ENCODE results near the gene DENND10.
"Not testable (repeated sequence)": the region's sequence is repeated elsewhere in the genome, so short reads cannot be mapped to it uniquely, and the experiment has no call there.

Gene DENND10

DNA sequence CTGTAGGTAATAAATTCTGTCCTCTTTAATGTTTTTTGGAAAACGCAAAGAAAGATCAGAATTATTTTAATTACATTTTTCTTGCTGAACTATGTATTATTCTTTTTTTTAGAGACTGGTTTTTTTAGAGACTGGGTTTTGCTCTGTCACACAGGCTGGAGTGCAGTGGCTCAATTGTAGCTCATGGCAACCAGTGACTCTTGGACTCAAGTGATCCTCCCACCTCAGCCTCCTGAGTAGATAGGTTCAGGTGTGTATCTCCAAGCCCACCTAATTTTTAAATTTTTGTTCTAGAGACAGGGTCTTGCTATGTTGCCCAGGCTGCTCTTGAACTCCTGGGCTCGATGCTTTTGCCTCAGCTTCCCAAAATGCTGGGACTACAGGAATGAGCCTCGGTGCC, 5.3 kb upstream of the DENND10 start:
- no peak for DNase-seq (ENCODE audit: low spot score)

DNA sequence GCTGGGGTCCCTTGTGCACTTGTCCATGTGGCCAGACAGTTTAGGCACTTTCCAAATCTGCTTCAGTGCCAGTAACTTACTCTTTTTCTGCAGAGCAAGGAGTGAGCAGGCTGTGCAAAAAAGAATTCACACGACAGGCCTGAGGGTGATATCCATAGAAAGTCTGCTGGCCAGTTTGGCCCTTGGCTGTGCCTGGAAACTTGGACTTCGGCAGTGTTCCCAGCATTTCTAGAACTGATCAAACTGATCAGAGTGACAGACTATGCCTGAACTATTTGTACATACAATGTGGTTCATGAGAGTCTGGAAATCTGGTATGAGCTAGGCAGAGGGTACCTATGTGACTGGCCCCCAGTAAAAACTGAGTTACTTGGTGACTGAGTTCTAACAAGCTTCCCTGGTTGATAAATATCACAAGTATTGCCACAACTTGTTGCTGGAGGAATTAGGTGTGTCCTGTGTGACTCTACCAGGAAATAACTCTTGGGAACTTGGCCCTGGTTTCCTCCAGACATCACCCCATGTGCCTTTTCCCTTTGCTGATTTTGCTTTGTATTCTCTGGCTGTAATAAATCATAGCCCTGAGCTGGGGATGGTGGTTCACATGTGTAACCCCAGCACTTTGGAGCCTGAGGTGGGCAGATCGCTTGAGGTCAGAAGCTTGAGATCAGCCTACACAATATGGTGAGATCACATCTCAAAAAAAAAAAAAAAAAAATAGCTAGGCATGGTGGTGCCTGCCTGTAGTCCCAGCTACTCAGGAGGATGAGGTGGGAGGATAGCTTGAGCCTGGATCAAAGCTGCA, 3.3 kb upstream of the DENND10 start:
- DNase-seq (ENCODE audit: low spot score), result no peak

DNA sequence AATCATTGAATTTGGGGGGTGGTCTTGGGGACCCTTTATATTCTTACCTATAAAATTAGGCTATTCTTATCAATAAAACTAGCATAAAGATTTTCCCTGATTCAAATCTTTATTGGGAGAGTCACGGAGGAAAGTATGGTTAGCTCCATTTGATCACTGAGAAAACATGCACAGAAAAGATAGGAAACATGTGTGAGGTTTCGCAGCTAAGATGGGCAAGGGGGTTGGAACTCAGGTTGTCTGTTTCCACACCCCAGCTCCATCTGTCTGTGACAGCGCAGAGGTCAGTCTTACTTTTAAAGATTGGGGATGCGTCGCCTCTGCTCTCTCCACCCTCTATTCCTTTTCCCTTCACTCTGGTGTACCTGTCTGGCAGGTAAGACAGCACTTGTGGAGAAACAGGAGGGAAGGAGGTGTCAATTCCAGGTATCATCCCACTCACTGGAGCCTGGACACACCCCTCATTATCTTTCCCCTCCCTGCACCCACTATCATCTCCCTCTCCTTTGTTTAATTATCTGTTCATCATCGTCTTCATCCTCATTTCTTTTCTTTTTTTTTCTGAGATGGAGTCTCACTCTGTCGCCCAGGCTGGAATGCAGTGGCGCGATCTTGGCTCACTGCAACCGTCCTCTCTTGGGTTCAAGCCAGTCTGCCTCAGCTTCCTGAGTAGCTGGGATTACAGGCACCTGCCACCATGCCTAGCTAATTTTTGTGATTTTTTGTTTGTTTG, 2.4 kb upstream of the DENND10 start:
- DNase-seq (ENCODE audit: low spot score), result no peak

- DNase-seq (ENCODE audit: low spot score), result peak; percentile 65
Observed at GRCh38 chr10:119103241-119103902, 541 bp upstream of the DENND10 start.

- DNase-seq (ENCODE audit: low spot score), result peak; percentile 34
Observed at GRCh38 chr10:119104654-119105015, 722 bp downstream of the DENND10 start.

DNA sequence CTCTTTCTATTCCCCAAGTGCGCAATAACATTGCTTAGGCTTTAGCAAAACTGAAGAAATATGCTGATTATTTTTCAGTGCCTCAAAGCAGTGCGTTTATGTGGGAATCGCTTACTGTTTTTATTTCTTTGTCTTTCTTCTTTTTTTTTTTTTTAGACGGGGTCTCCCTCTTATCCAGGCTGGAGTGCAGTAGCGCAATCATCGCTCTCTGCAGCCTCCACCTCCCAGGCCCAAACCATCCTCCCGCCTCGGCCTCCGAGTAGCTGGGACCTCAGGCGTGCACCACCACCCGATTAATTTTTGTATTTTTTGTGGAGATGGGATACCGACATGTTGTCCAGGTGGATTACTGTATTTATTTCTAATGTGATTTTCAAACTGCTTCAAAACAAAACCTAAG, 1.2 kb downstream of the DENND10 start:
- DNase-seq (ENCODE audit: low spot score), result no peak

DNA sequence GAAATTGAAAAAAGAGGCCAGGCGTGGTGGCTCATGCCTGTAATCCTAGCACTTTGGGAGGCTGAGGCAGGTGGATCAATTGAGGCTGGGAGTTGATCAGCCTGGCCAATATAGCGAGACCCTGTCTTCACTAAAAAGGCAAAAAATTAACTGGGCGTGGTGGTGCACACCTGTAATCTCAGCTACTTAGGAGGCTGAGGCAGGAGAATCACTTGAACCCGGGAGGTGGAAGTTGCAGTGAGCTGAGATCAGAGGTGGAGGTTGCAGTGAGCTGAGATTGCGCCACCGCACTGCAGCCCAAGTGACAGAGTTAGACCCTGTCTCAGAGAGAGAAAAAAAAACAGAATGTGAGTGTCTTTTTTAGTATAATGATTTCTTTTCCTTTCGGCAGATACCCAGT, 2.0 kb downstream of the DENND10 start:
- not testable (repeated sequence) for DNase-seq (ENCODE audit: low spot score)

GRCh38 chr10:119107106-119107505, 3.2 kb downstream of the DENND10 start:
- DNase-seq (ENCODE audit: low spot score), result not testable (repeated sequence)

DNA sequence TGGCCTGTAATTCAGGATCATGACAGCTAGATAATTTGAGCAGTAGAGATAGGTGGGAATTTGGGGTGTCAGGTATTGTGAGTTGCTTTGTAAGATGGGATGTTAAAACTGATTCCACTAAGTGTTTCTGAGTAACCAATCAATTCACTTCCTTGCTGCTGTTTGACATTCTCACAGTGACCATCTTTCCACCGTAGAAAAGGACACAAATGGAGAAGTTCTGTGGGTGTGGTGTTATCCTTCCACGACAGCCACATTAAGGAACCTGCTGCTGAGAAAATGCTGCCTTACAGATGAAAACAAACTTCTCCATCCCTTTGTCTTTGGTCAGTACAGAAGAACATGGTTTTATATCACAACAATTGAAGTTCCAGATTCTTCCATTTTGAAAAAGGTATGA, 3.9 kb downstream of the DENND10 start:
- DNase-seq (ENCODE audit: low spot score), result not testable (repeated sequence)

DNA sequence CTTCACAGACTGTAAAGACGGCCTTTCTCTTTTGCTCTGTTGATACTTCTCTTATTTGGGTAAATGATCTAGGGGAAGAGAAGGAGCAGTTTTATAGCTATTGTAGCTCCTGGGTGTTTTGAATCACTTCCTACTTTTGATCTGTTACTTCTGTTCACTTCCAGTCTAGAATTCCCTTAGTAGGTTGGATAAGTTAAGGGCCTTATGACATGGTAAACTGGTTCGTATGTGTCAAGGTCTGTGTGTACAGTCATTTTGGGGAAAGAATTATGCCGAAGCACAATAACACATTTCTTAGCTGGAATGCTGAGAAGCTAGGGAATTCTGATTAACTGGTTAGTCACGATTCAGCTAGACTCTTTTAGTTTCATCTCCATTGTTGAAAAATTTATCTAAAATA, 8.1 kb downstream of the DENND10 start:
- DNase-seq (ENCODE audit: low spot score), result no peak

GRCh38 chr10:119113751-119114732, 10.1 kb downstream of the DENND10 start:
- no peak for DNase-seq (ENCODE audit: low spot score)

GRCh38 chr10:119115926-119116325, 12.0 kb downstream of the DENND10 start:
- no peak for DNase-seq (ENCODE audit: low spot score)

DNA sequence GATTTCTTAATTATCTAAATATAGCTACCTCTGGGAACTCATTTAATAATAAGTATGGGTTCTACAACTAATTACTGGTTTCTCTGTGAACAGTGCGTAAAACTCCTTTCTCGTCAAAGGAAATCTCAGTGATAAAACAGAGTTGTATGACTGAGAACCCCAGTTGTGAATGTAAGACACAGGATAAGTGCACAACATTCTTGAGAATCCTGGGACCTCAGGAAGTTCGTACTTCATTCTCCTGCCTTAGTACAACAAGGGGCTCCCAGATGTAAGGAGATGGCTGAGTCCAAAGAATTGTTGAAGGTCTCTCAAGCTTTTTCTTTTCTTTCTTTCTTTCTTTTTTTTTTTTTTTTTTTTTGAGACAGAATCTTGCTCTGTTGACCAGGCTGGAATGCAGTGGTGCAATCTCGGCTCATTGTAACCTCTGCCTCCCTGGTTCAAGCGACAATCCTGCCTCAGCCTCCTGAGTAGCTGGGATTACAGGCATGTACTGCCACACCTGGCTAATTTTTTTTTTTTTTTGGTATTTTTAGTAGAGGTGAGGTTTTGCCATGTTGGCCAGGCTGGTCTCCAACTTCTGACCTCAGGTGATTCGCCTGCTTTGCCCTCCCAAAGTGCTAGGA, 12.5 kb downstream of the DENND10 start:
- no peak for DNase-seq (ENCODE audit: low spot score)

GRCh38 chr10:119118231-119118630, 14.3 kb downstream of the DENND10 start:
- no peak for DNase-seq (ENCODE audit: low spot score)

DNA sequence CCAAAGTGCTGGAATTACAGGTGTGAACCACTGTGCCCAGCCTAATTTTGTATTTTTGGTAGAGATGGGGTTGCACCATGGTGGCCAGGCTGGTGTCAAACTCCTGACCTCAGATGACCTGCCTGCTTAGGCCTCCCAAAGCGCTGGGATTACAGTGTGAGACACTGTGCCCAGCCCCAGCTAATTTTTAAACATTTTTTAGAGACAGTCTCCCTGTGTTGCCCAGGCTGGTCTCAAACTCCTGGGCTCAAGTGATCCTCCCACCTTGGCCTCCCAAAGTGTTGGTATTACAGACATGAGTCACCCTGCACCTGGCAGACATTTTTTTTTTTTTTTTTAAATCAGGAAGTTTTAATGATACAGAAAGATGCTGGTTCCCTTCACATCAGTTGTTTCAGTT, 15.5 kb downstream of the DENND10 start:
- no peak for DNase-seq (ENCODE audit: low spot score)

DNA sequence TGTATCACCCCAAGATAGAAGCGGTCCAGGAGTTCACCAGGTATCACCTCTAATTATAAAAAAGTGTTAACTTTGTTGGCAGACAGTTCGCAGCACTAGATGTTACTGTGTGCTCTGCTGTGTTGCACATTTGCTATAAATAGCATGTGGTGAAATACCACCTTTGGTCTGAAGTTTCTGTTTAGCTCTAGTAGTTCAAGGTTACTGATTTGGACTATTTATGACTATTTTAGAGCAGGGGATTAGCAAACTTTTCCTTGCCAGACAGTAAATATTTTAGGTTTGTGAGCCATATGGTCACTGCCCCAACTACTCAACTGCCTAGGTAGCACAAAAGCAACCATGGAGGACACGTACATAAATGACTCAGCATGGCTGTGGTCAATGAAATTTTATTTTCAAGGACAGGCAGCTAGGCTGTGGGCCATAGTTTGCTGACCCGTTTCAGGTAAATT, 16.5 kb downstream of the DENND10 start:
- DNase-seq (ENCODE audit: low spot score), result no peak

GRCh38 chr10:119120875-119121274, 17.0 kb downstream of the DENND10 start:
- DNase-seq (ENCODE audit: low spot score), result no peak

GRCh38 chr10:119125942-119126341, 22.0 kb downstream of the DENND10 start:
- no peak for DNase-seq (ENCODE audit: low spot score)

DNA sequence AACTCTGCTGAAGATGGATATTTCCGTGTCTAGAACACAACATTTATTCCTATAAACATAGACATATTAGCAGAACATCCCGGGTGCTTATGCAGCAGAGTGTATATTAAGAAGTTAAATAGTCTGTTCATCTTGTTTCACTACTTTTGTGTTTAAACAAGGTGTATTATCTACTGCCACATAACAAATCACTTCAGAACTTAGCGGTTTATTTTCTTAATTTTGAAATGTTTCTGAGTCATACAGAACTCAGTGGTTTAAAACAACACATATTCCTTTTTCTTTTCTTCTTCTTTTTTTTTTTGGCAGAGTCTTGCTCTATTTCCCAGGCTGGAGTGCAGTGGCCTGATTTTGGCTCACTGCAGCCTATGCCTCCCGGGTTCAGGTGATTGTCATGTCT, 25.8 kb downstream of the DENND10 start:
- DNase-seq (ENCODE audit: low spot score), result no peak

DNA sequence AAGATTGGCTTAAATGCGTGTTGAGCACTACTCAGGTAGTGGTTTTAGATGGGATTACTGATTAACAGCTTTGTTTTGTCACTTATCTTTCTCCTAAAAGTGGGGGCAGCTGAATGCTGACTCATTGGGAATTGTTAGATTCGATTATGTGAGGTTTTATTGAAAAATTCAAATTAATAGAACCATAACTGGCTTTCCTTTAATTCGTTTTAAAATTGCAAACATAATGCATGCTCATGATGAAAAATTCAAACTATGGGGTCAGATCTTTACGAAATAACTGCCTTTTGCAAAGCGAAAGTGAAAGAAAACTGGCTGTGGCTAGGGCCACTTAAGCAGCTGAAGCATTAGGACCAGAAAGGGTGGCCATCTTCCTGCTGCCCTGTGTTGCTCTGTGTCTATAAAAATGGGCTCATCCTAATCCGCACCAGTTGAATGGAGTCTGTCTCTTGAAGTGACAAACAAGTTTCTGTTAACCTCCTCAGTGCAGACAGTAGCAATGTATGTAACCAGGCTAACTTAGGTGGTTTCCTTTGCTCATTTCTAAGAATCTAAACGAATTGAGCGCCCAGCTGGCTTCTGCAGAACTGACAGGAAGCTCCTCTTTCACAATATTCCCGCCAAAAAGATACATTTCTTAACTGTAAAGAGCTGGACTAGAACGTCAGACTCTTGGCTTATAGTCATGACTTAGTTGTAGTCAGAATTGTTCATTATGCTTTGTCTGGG, 27.8 kb downstream of the DENND10 start:
- DNase-seq (ENCODE audit: low spot score), result no peak

Data from SK-N-DZ (cell line).